GM18502 (cell line): ENCODE measurements around the gene DLL4.

Source experiments
- ATAC-seq: cut with Tn5 transposase; IDR thresholded peaks from one replicate; pipeline ENCODE4 v1.9.1; 2021; ENCODE audit warnings: mild to moderate bottlenecking; ENCODE audit not compliant: unreplicated experiment, poor library complexity

DLL4 gene

GRCh38 chr15:40984964-40985363 lies 55.8 kb downstream of the DLL4 start:
- ATAC-seq = no peak

GRCh38 chr15:40985541-40986330 lies 56.6 kb downstream of the DLL4 start:
- no peak for ATAC-seq

GRCh38 chr15:40986820-40987219 lies 57.7 kb downstream of the DLL4 start:
- no peak for ATAC-seq

GRCh38 chr15:40988156-40988555 lies 59.0 kb downstream of the DLL4 start:
- no peak for ATAC-seq
